K562 (cell line): ENCODE data around the gene TDRD12. TPM values are rescaled to one million over a fixed set of nuclear protein-coding genes. Genes with fewer than 3 reads are reported as not detected.
A peak's percentile ranks its signal among the peaks of the same experiment; 100 is the strongest.

Experiments
- ATAC-seq: fragments of 200-7000 bp; cut with Tn5 transposase; 3 replicates; pipeline ENCODE4 v1.9.1; 2020; ENCODE audit warnings: moderate library complexity
- BruUV-seq: library from RNA; stranded (reverse); fragments of 400-500 nt; replicated peaks from 2 replicates; lab custom pipeline; 2021; lab: Mats Ljungman, UMichigan
- CTCF ChIA-PET: fragments of 300-600 bp; formaldehyde crosslinking; extraction: SDS; loops from one replicate; lab custom pipeline; 2021; ENCODE audit warnings: low intra/inter-chr PET ratio; lab: Yijun Ruan, JAX
- POLR2A ChIA-PET: fragments of 300-600, 350-650 bp; sonication (Branson Sonifier 250); formaldehyde crosslinking; extraction: SDS; loops from one replicate; lab custom pipeline; 2021; ENCODE audit warnings: antibody characterized with exemption, inconsistent platforms; lab: Yijun Ruan, JAX
- DNase-seq, 4 experiments: peaks; one replicate each; pipeline versions ENCODE4 v3.0.0 to v3.0.0-alpha.2; 2011 to 2018; ENCODE audit warnings: low spot score in 3 of 4, mixed read lengths in 3 of 4; ENCODE audit errors: extremely low read depth in 1 of 4
- FAIRE-seq: peaks from 2 replicates; lab custom pipeline; 2011; peaks lifted over from hg19 to GRCh38; lab: Jason Lieb, UNC
- H2AFZ ChIP-seq: 2 replicates; pipeline ENCODE4 v1.6.0; 2011; ENCODE audit warnings: low read depth, low read length, control low read depth, inconsistent platforms
- H3K27ac ChIP-seq: fragments of 200-600 bp; 3 replicates; pipeline ENCODE4 v1.8.0; 2011; ENCODE audit warnings: low read depth, mild to moderate bottlenecking, control low read depth, inconsistent platforms, low read length, moderate library complexity, mixed read lengths; ENCODE audit errors: extremely low read depth
- H3K27me3 ChIP-seq, 2 experiments: fragments of 300-600 bp in 1 of 2; 2 replicates in 1 of 2; 3 replicates in 1 of 2; pipeline versions ENCODE4 v1.6.0 to v1.8.0; 2011; ENCODE audit warnings: inconsistent platforms in 2 of 2, low read length in 2 of 2, mild to moderate bottlenecking in 1 of 2, mixed read lengths in 1 of 2, moderate library complexity in 1 of 2; ENCODE audit not compliant: control insufficient read depth in 2 of 2, insufficient read depth in 2 of 2
- H3K36me3 ChIP-seq: fragments of 300-600 bp; 3 replicates; pipeline ENCODE4 v1.8.0; 2011; ENCODE audit warnings: mild to moderate bottlenecking, low read length, inconsistent platforms; ENCODE audit not compliant: control insufficient read depth, insufficient read depth
- H3K4me1 ChIP-seq, 2 experiments: fragments of 200-600 bp in 1 of 2; replicated peaks in 1 of 2; 2 replicates in 1 of 2; 3 replicates in 1 of 2; pipeline versions ENCODE4 v1.5.1 to v1.8.0; 2011; ENCODE audit warnings: inconsistent platforms in 2 of 2, low read length in 2 of 2, mild to moderate bottlenecking in 1 of 2, mixed read lengths in 1 of 2, moderate library complexity in 1 of 2; ENCODE audit not compliant: control insufficient read depth in 2 of 2, insufficient read depth in 2 of 2
- H3K4me2 ChIP-seq: 2 replicates; pipeline ENCODE4 v1.6.1; 2011; ENCODE audit warnings: low read length, control low read depth, inconsistent platforms, mixed read lengths; ENCODE audit not compliant: insufficient read depth
- H3K4me3 ChIP-seq: fragments of 200-600 bp; sonication (generic), shearing (Covaris generic); 2 replicates; pipeline ENCODE4 v1.5.1; 2016; ENCODE audit warnings: control low read depth, inconsistent platforms
- H3K79me2 ChIP-seq: fragments of 200-600 bp; 3 replicates; pipeline ENCODE4 v1.8.0; 2011; ENCODE audit warnings: low read length, inconsistent platforms; ENCODE audit not compliant: control insufficient read depth, insufficient read depth
- H3K9ac ChIP-seq, 2 experiments: 2 replicates each; pipeline versions ENCODE4 v1.6.0 to v1.6.1; 2011; ENCODE audit warnings: low read depth in 2 of 2, low read length in 2 of 2, control low read depth in 1 of 2, inconsistent platforms in 1 of 2, mild to moderate bottlenecking in 1 of 2, mixed read lengths in 1 of 2; ENCODE audit not compliant: insufficient read depth in 1 of 2
- H3K9me1 ChIP-seq: one replicate; pipeline ENCODE4 v1.6.0; 2011; ENCODE audit warnings: inconsistent platforms, mild to moderate bottlenecking, low read length, moderate library complexity; ENCODE audit not compliant: control insufficient read depth, insufficient read depth
- H3K9me3 ChIP-seq: replicated peaks from 2 replicates; pipeline ENCODE4 v1.5.1; 2011; ENCODE audit warnings: low read depth, low read length, inconsistent platforms; ENCODE audit not compliant: control insufficient read depth, insufficient read depth
- H4K20me1 ChIP-seq: replicated peaks from 2 replicates; pipeline ENCODE4 v1.6.1; 2011; ENCODE audit warnings: low read length, inconsistent platforms, mixed read lengths; ENCODE audit not compliant: control insufficient read depth, insufficient read depth
- CBFA2T3 ChIP-seq: fragments of 450-650 bp; IDR thresholded peaks from 2 replicates; pipeline ENCODE4 v1.6.1; 2017
- CTBP1 ChIP-seq: fragments of 450-650 bp; IDR thresholded peaks from 2 replicates; pipeline ENCODE4 v1.6.1; 2016; ENCODE audit warnings: borderline replicate concordance
- L3MBTL2 ChIP-seq: fragments of 450-650 bp; IDR thresholded peaks from 2 replicates; pipeline ENCODE4 v1.6.1; 2016; ENCODE audit warnings: mild to moderate bottlenecking, moderate library complexity
- NCOA4 ChIP-seq: fragments of 450-650 bp; IDR thresholded peaks from 2 replicates; pipeline ENCODE4 v1.6.1; 2018; ENCODE audit warnings: mild to moderate bottlenecking; ENCODE audit not compliant: partially characterized antibody
- NCOA6 ChIP-seq: fragments of 450-650 bp; IDR thresholded peaks from 2 replicates; pipeline ENCODE4 v1.6.1; 2017; ENCODE audit warnings: mild to moderate bottlenecking
- SIRT6 ChIP-seq: IDR thresholded peaks from one replicate; pipeline ENCODE4 v1.6.1; 2012; ENCODE audit warnings: low read depth, mild to moderate bottlenecking, control low read depth, inconsistent platforms, low read length, moderate library complexity
- ZNF133 ChIP-seq: fragments of 250-450 bp; sonication (Bioruptor Pico); IDR thresholded peaks from 2 replicates; pipeline ENCODE4 v1.4.0; 2020; ENCODE audit warnings: mild to moderate bottlenecking
- ZNF668 ChIP-seq: fragments of 250-450 bp; sonication (Bioruptor Pico); IDR thresholded peaks from 2 replicates; pipeline ENCODE4 v1.8.0; 2022; ENCODE audit warnings: mild to moderate bottlenecking, inconsistent platforms
- WGBS: fragments of 100-300 bp; shearing (Covaris generic); methylation state at CpG from one replicate; pipeline ENCODE4 v1.1.6; 2016; ENCODE audit warnings: low coverage, mixed read lengths; ENCODE audit not compliant: insufficient coverage; ENCODE audit errors: missing lambda C conversion rate; 5-methylcytosine and 5-hydroxymethylcytosine counted together
- in situ Hi-C: fragments of 300-500 bp; cut with MboI; formaldehyde crosslinking; loops from 4 replicates; pipeline ENCODE4 v1.15.0; 2018; ENCODE audit warnings: inconsistent platforms, mixed read lengths
- intact Hi-C: fragments of 100-400 bp; cut with micrococcal nuclease; formaldehyde crosslinking; loops from 2 replicates; pipeline ENCODE4 v1.14.2; 2022
- polyA plus RNA-seq, 8 experiments: library from polyadenylated mRNA; depleted of rRNA in 4 of 8; stranded (reverse) in 5 of 8; unstranded in 3 of 8; fragments of >200 nt; fragmentation: Nextera tagmentation in 2 of 8; fragmentation: Illumina TruSeq in 1 of 8; extraction: Ambion mirVana in 2 of 8; extraction: Trizol in 1 of 8; gene quantifications; 2 replicates each; pipeline versions ENCODE4 v1.2.1 to v1.2.3, GENCODE V29; 2011 to 2014; ENCODE audit warnings: inconsistent platforms in 1 of 8, missing spikeins in 1 of 8
- total RNA-seq, 7 experiments: library from RNA; depleted of rRNA in 6 of 7; stranded (reverse); fragments of >200 nt in 6 of 7; fragmentation: Illumina TruSeq in 2 of 7; extraction: Trizol in 2 of 7; gene quantifications; 2 replicates each; pipeline versions ENCODE4 v1.2.1 to v1.2.3, GENCODE V29; 2011 to 2021; ENCODE audit warnings: low replicate concordance in 1 of 7
- TF ChIP-seq, protein P1 (sequence below), 2 experiments: fragments of 450-650 bp in 1 of 2; sonication (generic) in 1 of 2; formaldehyde crosslinking in 1 of 2; IDR thresholded peaks in 1 of 2; conservative IDR thresholded peaks in 1 of 2; 2 replicates each; pipeline versions ENCODE4 v1.6.1 to v1.8.1; 2016 to 2023; ENCODE audit warnings: mild to moderate bottlenecking in 2 of 2, moderate library complexity in 2 of 2, inconsistent platforms in 1 of 2, missing genetic modification reagents in 1 of 2
- TF ChIP-seq, protein P2 (sequence below): fragments of 250-450 bp; sonication (Bioruptor Pico); IDR thresholded peaks from 2 replicates; pipeline ENCODE4 v1.4.0; 2020

Gene TDRD12
- total and polyA plus RNA-seq, 9 of the 15 experiments (the other 6 are each of a cell fraction or from before 2014, with no cell fraction given), result 0.03 TPM; not detected in 8

DNA sequence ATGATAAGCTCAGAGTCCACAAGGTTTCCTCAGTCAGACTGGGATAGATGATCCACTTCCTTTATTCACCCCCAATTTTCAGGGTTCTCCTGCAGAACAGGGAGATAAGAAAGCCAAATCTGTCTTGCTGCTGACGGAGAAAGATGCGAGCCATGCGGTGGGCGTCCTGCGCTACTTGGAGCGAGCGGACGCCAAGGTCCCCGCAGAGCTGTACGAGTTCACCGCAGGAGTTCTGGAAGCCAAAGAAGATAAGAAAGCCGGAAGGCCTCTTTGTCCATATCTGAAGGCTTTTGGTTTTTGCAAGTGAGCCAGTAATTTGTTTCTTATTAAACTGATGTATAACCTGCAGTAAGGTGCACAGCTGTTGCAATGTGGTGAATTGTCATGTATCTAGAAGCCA lies 83.3 kb downstream of the TDRD12 start:
- TF ChIP-seq ZNF133 (CRISPR knock-in tag) (no peak), L3MBTL2 (peak; percentile 56; the same call in 1 of the 2 replicates), CTBP1 (0 out of 2 replicates have a peak, but pooled peaks have one; percentile 21), CBFA2T3 (peak; percentile 17; the same call in 1 of the 2 replicates)
- no TSS peak for BruUV-seq
- CTCF ChIA-PET, result no interaction called here
- Histone ChIP-seq H4K20me1 (no peaks in the 10 kb centered on the region), H3K36me3 (no peaks in the 10 kb centered on the region), H3K9me1 (no peaks in the 10 kb centered on the region), H3K9me3 (no peaks in the 10 kb centered on the region), H3K4me2 (peak overlapping the region; percentile 9; the same call in 1 of the 2 replicates), H3K27ac (no peak overlapping the region), H3K79me2 (no peaks in the 10 kb centered on the region), H3K27me3 (peaks cover 7 to 31% of the 10 kb centered on the region in 2 experiments; a peak in 3 of 5 replicates), H2AFZ (peak overlapping the region; percentile 36; the same call in 1 of the 2 replicates), H3K4me3 (no peak overlapping the region), H3K9ac (no peak overlapping the region), H3K4me1 (peaks cover 0 to 9% of the 10 kb centered on the region in 2 experiments; a peak in 3 of 5 replicates)
- ATAC-seq (peak; percentile 69), DNase-seq (peak in 1 of 4 experiments; percentile 34), FAIRE-seq (no peak)
- intact Hi-C loops (no loop called here), in situ Hi-C loops (no loop called here)
- POLR2A ChIA-PET, result interaction anchor here (0.6 to 1.0 kb wide), 2 partner anchors 30 to 702 kb away, joined by 3 to 4 read pairs; no protein-coding TSS in a partner anchor
- 1% methylated on average over 12 of the region's 12 CpGs for WGBS

DNA sequence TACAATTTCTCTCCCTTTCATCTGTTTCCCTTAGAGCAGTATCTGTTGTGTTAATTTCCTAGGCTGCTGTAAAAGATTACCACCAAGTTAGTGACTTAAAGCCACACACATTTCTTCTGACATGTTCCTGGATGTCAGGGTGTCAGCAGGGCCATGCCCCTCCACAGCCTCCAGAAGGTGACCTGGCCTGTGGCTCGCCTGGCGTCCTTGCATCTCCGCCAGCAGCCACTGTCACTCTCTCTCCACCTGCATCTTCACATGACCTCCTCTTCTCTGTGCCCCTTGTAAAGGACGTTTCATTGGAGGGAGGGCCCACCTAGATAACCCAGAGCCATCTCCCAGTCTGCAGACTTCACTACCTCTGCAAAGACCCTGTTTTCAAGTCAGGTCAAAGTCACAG lies 88.7 kb downstream of the TDRD12 start:
- BruUV-seq, result no TSS peak
- Histone ChIP-seq H3K4me2 (no peak overlapping the region), H3K9me1 (no peaks in the 10 kb centered on the region), H3K36me3 (no peaks in the 10 kb centered on the region), H3K9ac (no peak overlapping the region), H3K9me3 (no peaks in the 10 kb centered on the region), H3K79me2 (no peaks in the 10 kb centered on the region), H2AFZ (no peak overlapping the region), H3K4me3 (no peak overlapping the region), H3K27ac (no peak overlapping the region), H4K20me1 (no peaks in the 10 kb centered on the region; the same call in 1 of the 2 replicates), H3K4me1 (peaks cover 0 to 3% of the 10 kb centered on the region in 2 experiments; a peak in 3 of 5 replicates), H3K27me3 (peaks cover 25 to 44% of the 10 kb centered on the region in 2 experiments)
- no peak for ATAC-seq
- ChIA-PET POLR2A (no interaction called here), CTCF (no interaction called here)
- no peak for FAIRE-seq
- DNase-seq, result no peak
- WGBS, result 0% methylated on average over 4 of the region's 4 CpGs
- intact Hi-C loops (no loop called here), in situ Hi-C loops (no loop called here)
- TF ChIP-seq, protein P1, sequence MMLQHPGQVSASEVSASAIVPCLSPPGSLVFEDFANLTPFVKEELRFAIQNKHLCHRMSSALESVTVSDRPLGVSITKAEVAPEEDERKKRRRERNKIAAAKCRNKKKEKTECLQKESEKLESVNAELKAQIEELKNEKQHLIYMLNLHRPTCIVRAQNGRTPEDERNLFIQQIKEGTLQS (IDR thresholded peaks at IDR 0.05), result no peak
- TF ChIP-seq, protein P1 (CRISPR knock-in tag; conservative IDR thresholded peaks at IDR 0.05), result no peak
- TF ChIP-seq ZNF668 (CRISPR knock-in tag) (no peak), NCOA6 (no peak), SIRT6 (no peak), NCOA4 (no peak)
- TF ChIP-seq, protein P2, sequence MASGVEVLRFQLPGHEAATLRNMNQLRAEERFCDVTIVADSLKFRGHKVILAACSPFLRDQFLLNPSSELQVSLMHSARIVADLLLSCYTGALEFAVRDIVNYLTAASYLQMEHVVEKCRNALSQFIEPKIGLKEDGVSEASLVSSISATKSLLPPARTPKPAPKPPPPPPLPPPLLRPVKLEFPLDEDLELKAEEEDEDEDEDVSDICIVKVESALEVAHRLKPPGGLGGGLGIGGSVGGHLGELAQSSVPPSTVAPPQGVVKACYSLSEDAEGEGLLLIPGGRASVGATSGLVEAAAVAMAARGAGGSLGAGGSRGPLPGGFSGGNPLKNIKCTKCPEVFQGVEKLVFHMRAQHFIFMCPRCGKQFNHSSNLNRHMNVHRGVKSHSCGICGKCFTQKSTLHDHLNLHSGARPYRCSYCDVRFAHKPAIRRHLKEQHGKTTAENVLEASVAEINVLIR (CRISPR knock-in tag), result no peak
